ENCODE results near the gene ZCCHC2. TPM values are rescaled to one million over a fixed set of nuclear protein-coding genes. Genes with fewer than 3 reads are reported as not detected.
A peak's percentile ranks its signal among the peaks of the same experiment; 100 is the strongest.

ZCCHC2 gene
- total RNA-seq, 6 experiments from 2014 or later = 18.9 to 26.6 (median 23.5) TPM

DNA sequence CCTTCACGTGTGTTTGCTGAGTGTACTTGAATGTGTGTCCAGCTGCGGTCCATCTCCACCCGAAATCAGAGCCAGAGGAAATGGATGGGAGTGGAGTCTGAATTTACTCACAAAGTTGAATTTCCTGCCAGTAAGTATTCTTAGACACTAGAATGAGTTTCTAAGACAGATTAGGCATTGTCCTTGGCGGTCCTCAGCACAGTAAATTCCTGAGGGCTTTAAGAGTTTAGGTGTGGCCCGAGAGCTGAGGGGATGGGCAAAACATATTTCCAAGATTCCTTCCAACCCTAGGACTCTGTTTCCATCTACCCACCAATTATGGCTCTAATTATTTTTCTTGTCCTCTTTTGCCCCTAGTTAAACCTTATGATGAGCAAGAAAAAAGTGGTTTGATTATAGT is 102.2 kb downstream of the ZCCHC2 start:
- DNase-seq (no peak), ATAC-seq (peak in 1 of 4 donors; percentile 32)
- no peak for TF ChIP-seq POLR2A (IDR thresholded peaks at IDR 0.05)
- TF ChIP-seq, protein P1, sequence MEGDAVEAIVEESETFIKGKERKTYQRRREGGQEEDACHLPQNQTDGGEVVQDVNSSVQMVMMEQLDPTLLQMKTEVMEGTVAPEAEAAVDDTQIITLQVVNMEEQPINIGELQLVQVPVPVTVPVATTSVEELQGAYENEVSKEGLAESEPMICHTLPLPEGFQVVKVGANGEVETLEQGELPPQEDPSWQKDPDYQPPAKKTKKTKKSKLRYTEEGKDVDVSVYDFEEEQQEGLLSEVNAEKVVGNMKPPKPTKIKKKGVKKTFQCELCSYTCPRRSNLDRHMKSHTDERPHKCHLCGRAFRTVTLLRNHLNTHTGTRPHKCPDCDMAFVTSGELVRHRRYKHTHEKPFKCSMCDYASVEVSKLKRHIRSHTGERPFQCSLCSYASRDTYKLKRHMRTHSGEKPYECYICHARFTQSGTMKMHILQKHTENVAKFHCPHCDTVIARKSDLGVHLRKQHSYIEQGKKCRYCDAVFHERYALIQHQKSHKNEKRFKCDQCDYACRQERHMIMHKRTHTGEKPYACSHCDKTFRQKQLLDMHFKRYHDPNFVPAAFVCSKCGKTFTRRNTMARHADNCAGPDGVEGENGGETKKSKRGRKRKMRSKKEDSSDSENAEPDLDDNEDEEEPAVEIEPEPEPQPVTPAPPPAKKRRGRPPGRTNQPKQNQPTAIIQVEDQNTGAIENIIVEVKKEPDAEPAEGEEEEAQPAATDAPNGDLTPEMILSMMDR (IDR thresholded peaks at IDR 0.05) = no peak
- H3K36me3 ChIP-seq = no peaks in the 10 kb centered on the region
- no peaks in the 10 kb centered on the region for H3K9me3 ChIP-seq
- H3K27me3 ChIP-seq = no peaks in the 10 kb centered on the region
- H3K4me1 ChIP-seq = no peaks in the 10 kb centered on the region
- intact Hi-C loops (cut with DNase I) = no loop called here
- 63% methylated on average over 5 of the region's 5 CpGs for WGBS (ENCODE audit: insufficient coverage, low coverage, low lambda C conversion rate, missing lambda C conversion rate)
- H3K4me3 ChIP-seq = no peak overlapping the region
- no peak overlapping the region for H3K27ac ChIP-seq

Other genes with a start within 250 kb of the ZCCHC2 start
- gene TNFRSF11A, start 197.7 kb upstream of the ZCCHC2 start, total RNA-seq = 1 to 10 TPM in 3 of 6 experiments, under 1 TPM in 3; 0.27 to 2.1 (median 0.81) TPM
- gene PHLPP1, start 192.5 kb downstream of the ZCCHC2 start, total RNA-seq = 10 to 100 TPM in 5 of 6 experiments, 1 to 10 TPM in 1; 8.6 to 19.3 (median 17.0) TPM

Measured in right lobe of liver (tissue), 6 donors.